Esophagus squamous epithelium (tissue), 5 donors: ENCODE results near the gene KIF13A. TPM values are rescaled to one million over a fixed set of nuclear protein-coding genes. Genes with fewer than 3 reads are reported as not detected.
"Not testable (repeated sequence)": the region's sequence is repeated elsewhere in the genome, so short reads cannot be mapped to it uniquely, and the experiment has no call there.

ENCODE experiments used
- DNase-seq: peaks from one replicate; lab custom pipeline; 2025; lab: John Stamatoyannopoulos, UW
- H3K27ac ChIP-seq, 4 donors: fragments of 200-600 bp; sonication (generic); one replicate each; pipeline ENCODE4 v1.5.1; 2016 to 2019; ENCODE audit warnings: mild to moderate bottlenecking in 1 of 4
- H3K27me3 ChIP-seq, 4 donors: fragments of 200-600 bp; sonication (generic); 1 replicate in 3 of 4; 2 replicates in 1 of 4; pipeline versions ENCODE4 v1.5.1 to v1.6.0; 2017 to 2021; ENCODE audit warnings: antibody characterized with exemption in 1 of 4
- H3K36me3 ChIP-seq, 3 donors: fragments of 200-600 bp; sonication (generic); one replicate each; pipeline ENCODE4 v1.5.1; 2016 to 2019
- H3K4me1 ChIP-seq, 3 donors: fragments of 200-600 bp; sonication (generic); one replicate each; pipeline ENCODE4 v1.5.1; 2017 to 2019
- H3K4me3 ChIP-seq, 4 donors: fragments of 200-600 bp; sonication (generic); 1 replicate in 3 of 4; 2 replicates in 1 of 4; pipeline ENCODE4 v1.5.1; 2016 to 2019; ENCODE audit warnings: mild to moderate bottlenecking in 2 of 4, moderate library complexity in 1 of 4
- H3K9me3 ChIP-seq, 3 donors: fragments of 200-600 bp; sonication (generic); one replicate each; pipeline ENCODE4 v1.5.1; 2016 to 2019
- POLR2A ChIP-seq, 4 donors: fragments of 450-650 bp; IDR thresholded peaks; one replicate each; pipeline ENCODE4 v1.6.1; 2017; ENCODE audit warnings: antibody characterized with exemption in 4 of 4, mild to moderate bottlenecking in 4 of 4, moderate library complexity in 3 of 4
- WGBS, 2 donors: methylation state at CpG; one replicate each; pipeline ENCODE4 v1.1.5; 2018; 5-methylcytosine and 5-hydroxymethylcytosine counted together
- intact Hi-C: fragments of 100-400 bp; cut with DNase I; formaldehyde crosslinking; loops from one replicate; pipeline ENCODE4 v1.15.0; 2022
- total RNA-seq, 4 donors: library from RNA; depleted of rRNA; stranded (reverse); fragments of >200 nt; gene quantifications; one replicate each; pipeline ENCODE4 v1.1.0, GENCODE V29; 2016
- TF ChIP-seq, protein P1 (sequence below), 6 experiments: fragments of 450-650 bp in 4 of 6; fragments of 200-600 bp in 2 of 6; sonication (generic) in 2 of 6; IDR thresholded peaks; one replicate each; pipeline ENCODE4 v1.5.1; 2016 to 2019; ENCODE audit warnings: antibody characterized with exemption in 6 of 6, mild to moderate bottlenecking in 4 of 6, moderate library complexity in 4 of 6
- donor health status: DM: yes; HTN: yes; CAD: no.

KIF13A gene
- total RNA-seq, 4 donors from 2014 or later: 18.7 to 34.5 (median 25.0) TPM

DNA sequence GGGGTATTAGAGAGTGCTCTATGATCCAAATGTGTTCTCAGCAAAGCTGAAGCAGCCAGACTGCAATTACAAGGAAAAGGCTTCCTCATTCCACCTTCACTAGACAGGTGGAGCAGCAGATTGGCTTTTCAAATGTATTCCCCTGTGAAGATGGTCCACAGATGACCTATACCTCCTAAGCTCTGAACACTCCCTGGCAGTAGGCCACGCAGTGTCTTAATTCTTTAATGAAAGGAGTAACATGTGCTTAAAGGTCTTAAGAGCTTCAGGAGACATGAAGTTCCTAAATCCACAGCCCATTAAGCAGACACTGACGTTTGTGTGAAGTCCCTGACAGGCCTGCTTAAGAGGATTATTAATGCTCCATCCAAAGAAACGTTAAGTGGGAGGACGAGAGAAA is 141.8 kb downstream of the KIF13A start:
- TF ChIP-seq POLR2A (IDR thresholded peaks at IDR 0.05): no peak
- TF ChIP-seq, protein P1, sequence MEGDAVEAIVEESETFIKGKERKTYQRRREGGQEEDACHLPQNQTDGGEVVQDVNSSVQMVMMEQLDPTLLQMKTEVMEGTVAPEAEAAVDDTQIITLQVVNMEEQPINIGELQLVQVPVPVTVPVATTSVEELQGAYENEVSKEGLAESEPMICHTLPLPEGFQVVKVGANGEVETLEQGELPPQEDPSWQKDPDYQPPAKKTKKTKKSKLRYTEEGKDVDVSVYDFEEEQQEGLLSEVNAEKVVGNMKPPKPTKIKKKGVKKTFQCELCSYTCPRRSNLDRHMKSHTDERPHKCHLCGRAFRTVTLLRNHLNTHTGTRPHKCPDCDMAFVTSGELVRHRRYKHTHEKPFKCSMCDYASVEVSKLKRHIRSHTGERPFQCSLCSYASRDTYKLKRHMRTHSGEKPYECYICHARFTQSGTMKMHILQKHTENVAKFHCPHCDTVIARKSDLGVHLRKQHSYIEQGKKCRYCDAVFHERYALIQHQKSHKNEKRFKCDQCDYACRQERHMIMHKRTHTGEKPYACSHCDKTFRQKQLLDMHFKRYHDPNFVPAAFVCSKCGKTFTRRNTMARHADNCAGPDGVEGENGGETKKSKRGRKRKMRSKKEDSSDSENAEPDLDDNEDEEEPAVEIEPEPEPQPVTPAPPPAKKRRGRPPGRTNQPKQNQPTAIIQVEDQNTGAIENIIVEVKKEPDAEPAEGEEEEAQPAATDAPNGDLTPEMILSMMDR (IDR thresholded peaks at IDR 0.05): peak in 3 of 6 experiments; percentile 12 to 40 (median 16)
- no peak overlapping the region for H3K27ac ChIP-seq
- DNase-seq: no peak
- intact Hi-C loops: no loop called here
- H3K4me3 ChIP-seq: no peak overlapping the region
- 32 to 60% methylated on average over 4 of the region's 4 CpGs for WGBS, 2 donors
- no peaks in the 10 kb centered on the region for H3K9me3 ChIP-seq
- H3K36me3 ChIP-seq: peaks cover 0 to 51% (median 0%) of the 10 kb centered on the region in 3 donors
- H3K27me3 ChIP-seq: no peaks in the 10 kb centered on the region
- H3K4me1 ChIP-seq: no peaks in the 10 kb centered on the region

DNA sequence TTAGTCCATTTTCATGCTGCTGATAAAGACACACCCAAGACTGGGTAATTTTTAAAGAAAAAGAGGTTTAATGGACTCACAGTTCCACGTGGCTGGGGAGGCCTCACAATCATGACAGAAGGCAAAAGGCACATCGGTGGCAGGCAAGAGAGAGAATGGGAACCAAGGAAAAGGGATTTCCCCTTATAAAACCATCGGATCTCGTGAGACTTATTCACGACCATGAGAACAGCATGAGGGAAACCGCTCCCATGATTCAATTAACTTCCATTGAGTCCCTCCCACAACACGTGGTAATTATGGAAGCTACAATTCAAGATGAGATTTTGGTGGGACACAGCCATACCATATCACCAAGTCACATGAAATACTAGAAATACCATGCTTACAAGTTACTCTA is 142.5 kb downstream of the KIF13A start:
- intact Hi-C loops: not testable (repeated sequence)

DNA sequence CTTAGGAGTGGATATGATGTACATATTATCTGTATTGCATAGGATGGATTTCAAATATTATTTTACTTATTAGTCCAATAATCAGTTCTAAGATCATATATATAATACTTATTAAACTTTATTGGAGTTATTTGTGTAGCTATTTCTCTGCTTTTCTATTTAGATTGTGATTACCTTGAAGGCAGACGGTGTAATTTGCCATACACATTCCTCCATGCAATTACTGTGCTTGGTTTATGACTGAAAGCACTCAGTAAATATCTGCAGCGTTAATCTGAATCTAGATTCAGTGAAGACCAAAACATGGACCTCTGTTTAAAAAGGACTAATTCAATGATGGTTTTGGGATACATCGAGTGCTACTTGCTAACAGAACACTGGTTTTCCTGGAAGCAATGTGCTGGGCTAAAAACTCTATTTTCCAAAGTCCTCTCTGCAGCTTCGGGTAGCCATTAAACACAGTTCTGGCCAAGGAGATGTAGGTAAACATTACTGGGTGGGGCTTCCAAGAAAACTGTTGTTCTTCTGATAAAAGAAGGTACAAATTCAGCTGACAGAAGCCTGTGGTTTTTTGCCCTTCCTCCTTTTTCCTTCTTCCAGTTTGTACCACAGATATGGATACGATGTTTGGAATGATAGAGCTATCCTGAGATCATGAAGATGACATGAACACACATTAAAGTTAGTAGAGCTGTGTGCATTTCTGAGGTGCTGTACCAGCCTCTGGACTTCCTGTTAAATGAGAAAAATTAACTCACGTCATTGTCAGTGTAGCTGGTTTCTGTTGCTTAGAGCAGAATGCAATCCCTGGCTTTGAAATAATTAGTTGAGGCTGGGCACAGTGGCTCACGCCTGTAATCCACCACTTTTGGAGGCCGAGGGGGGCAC is 144.3 kb downstream of the KIF13A start:
- no peak for DNase-seq
- Histone ChIP-seq H3K4me3 (no peak overlapping the region), H3K27me3 (no peaks in the 10 kb centered on the region), H3K27ac (no peak overlapping the region), H3K9me3 (no peaks in the 10 kb centered on the region), H3K36me3 (peaks cover 0 to 27% (median 0%) of the 10 kb centered on the region in 3 donors), H3K4me1 (no peaks in the 10 kb centered on the region)
- intact Hi-C loops: no loop called here
- TF ChIP-seq POLR2A (IDR thresholded peaks at IDR 0.05): no peak
- TF ChIP-seq, protein P1 (IDR thresholded peaks at IDR 0.05): no peak
- 80 to 81% methylated on average over 8 of the region's 8 CpGs for WGBS, 2 donors

More for the DNA sequence above, 142.5 kb downstream of the KIF13A start:
- H3K4me1 ChIP-seq, H3K9me3 ChIP-seq, H3K4me3 ChIP-seq, H3K27ac ChIP-seq, H3K27me3 ChIP-seq, DNase-seq: not testable (repeated sequence)
- WGBS, 2 donors: 84% methylated on average over 7 of the region's 7 CpGs
- peaks cover 0 to 45% (median 0%) of the 10 kb centered on the region in 3 donors for H3K36me3 ChIP-seq

DNA sequence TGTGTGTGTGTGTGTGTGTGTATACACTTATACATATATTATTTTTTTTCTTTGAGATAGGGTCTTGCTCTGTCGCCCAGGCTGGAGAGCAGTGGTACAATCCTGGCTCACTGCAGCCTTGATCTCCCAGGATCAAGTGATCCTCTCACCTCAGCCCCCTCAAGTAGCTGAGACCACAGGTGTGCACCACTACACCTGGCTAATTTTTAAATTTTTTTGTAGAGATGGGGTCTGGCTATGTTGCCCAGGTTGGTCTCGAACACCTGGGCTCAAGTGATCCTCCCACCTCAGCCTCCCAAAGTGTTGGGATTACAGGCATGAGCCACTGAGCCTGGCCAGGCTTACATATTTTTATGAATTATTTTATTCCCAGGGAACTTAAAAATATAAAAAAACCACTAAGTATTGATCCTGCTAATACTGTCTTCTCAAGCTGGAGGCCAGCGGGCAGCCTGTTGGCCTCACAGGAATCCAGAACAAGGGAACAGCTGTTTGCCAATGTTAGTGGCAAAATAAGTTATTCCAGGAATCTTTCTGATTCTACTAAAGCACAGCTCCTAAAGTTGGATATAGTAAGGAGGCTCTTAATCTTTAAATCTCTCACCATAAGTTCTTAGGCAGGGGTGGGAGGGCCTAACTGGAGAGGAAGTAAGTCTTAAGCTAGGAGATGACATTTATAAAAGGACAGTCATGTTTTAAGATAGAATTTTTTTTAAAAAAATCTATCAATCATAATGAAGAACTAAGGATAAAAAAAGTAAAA is 145.2 kb downstream of the KIF13A start:
- no peak for TF ChIP-seq POLR2A (IDR thresholded peaks at IDR 0.05)
- TF ChIP-seq, protein P1 (IDR thresholded peaks at IDR 0.05): no peak
- Histone ChIP-seq H3K27ac (no peak overlapping the region), H3K4me1 (no peaks in the 10 kb centered on the region), H3K4me3 (no peak overlapping the region), H3K9me3 (no peaks in the 10 kb centered on the region), H3K36me3 (peaks cover 0 to 23% (median 3%) of the 10 kb centered on the region in 3 donors), H3K27me3 (no peaks in the 10 kb centered on the region)
- 94 to 97% methylated on average over 2 to 3 of the region's 3 CpGs for WGBS, 2 donors
- intact Hi-C loops: no loop called here
- DNase-seq: no peak

DNA sequence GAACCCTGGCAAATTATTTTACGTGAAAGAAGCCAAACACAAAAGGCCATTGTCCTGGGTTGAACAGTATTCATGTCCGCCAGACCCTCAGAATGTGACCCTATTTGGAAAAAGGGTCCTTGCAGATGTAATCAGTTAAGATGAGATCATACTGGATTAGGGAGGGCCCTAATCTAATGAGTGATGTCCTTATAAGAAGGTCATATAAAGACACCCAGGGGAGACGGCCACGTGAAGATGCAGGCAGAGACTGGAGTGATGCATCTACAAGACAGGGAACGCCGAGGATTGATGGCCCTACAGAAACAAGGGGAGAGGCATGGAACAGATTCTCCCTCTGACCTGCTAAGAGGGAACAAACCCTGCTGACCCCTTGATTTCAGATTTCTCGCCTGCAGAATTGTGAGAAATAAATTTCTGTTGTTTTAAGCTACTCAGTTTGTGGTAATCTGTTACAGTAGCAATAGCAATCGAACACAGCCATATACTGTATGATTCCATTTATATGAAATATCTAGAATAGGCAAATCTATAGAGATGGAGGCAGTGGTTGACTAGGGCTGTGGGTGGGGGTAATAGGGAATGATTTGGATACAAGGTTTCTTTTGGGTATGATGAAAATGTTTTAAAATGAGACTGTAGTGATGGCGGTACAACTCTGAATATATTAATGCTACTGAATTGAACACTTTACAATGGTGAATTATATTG is 147.8 kb downstream of the KIF13A start:
- no peak overlapping the region for H3K4me3 ChIP-seq
- no peak for DNase-seq
- no peak overlapping the region for H3K27ac ChIP-seq
- H3K36me3 ChIP-seq: peaks cover 5 to 29% (median 6%) of the 10 kb centered on the region in 3 donors
- no peak for TF ChIP-seq POLR2A (IDR thresholded peaks at IDR 0.05)
- TF ChIP-seq, protein P1 (IDR thresholded peaks at IDR 0.05): no peak
- H3K9me3 ChIP-seq: no peaks in the 10 kb centered on the region
- H3K4me1 ChIP-seq: no peaks in the 10 kb centered on the region
- 91 to 93% methylated on average over 9 of the region's 9 CpGs for WGBS, 2 donors
- no peaks in the 10 kb centered on the region for H3K27me3 ChIP-seq
- intact Hi-C loops: loop anchor here (10.0 kb wide), 1 partner anchor 285 kb away; the partner anchor contains the start of gene NHLRC1
